Osteocyte (in vitro differentiated cells): ENCODE measurements around the gene NRXN3. TPM values are rescaled to one million over a fixed set of nuclear protein-coding genes. Genes with fewer than 3 reads are reported as not detected.

Experiments used
- DNase-seq: peaks from one replicate; pipeline ENCODE4 v3.0.0; 2021; ENCODE audit warnings: mixed read lengths; ENCODE audit not compliant: unreplicated experiment; ENCODE audit errors: extremely low spot score
- H3K27ac Mint-ChIP-seq: one replicate; pipeline ENCODE4 v1.8.0; 2021; ENCODE audit warnings: mild to moderate bottlenecking, mixed read lengths; ENCODE audit not compliant: unreplicated experiment
- H3K27me3 Mint-ChIP-seq: one replicate; pipeline ENCODE4 v1.8.0; 2021; ENCODE audit warnings: mixed read lengths; ENCODE audit not compliant: unreplicated experiment
- H3K36me3 Mint-ChIP-seq: one replicate; pipeline ENCODE4 v1.8.0; 2021; ENCODE audit warnings: mixed read lengths; ENCODE audit not compliant: unreplicated experiment
- H3K4me1 Mint-ChIP-seq: one replicate; pipeline ENCODE4 v1.8.0; 2021; ENCODE audit warnings: mixed read lengths; ENCODE audit not compliant: unreplicated experiment
- H3K4me3 Mint-ChIP-seq: one replicate; pipeline ENCODE4 v1.8.0; 2021; ENCODE audit warnings: mild to moderate bottlenecking, moderate library complexity, mixed read lengths; ENCODE audit not compliant: unreplicated experiment
- H3K9me3 Mint-ChIP-seq: one replicate; pipeline ENCODE4 v1.8.0; 2021; ENCODE audit warnings: mixed read lengths; ENCODE audit not compliant: unreplicated experiment
- total RNA-seq: library from RNA; stranded (reverse); gene quantifications from 2 replicates; pipeline ENCODE4 v1.2.1, GENCODE V29; 2021
- TF ChIP-seq, protein P1 (sequence below): fragments of 200-600 bp; sonication (generic); IDR thresholded peaks from 2 replicates; pipeline ENCODE4 v1.5.0; 2021; ENCODE audit warnings: antibody characterized with exemption, mild to moderate bottlenecking, moderate library complexity

NRXN3 gene
- total RNA-seq, 1 donor from 2014 or later: 26.5 TPM

DNA sequence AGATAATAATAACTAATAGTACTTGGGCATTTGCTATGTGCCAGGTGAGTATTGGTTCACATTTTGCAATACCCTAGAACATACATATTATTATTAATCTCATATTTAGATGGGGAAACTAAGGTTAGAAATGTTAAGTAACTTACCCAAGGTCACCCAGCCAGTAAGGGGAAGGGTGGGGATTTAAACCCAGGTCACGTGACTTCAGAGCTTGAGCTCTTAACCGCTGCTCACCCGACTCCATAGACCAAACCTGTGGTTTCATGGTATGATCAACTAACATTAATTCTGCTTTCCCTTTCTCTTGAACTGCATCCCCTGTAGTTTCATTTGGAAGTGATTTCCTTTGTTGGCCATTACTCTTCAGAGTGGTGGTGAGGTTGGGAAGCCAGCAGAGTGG, 242.3 kb downstream of the NRXN3 start:
- DNase-seq: no peak
- no peaks in the 10 kb centered on the region for H3K4me1 Mint-ChIP-seq
- H3K4me3 Mint-ChIP-seq: no peak overlapping the region
- TF ChIP-seq, protein P1, sequence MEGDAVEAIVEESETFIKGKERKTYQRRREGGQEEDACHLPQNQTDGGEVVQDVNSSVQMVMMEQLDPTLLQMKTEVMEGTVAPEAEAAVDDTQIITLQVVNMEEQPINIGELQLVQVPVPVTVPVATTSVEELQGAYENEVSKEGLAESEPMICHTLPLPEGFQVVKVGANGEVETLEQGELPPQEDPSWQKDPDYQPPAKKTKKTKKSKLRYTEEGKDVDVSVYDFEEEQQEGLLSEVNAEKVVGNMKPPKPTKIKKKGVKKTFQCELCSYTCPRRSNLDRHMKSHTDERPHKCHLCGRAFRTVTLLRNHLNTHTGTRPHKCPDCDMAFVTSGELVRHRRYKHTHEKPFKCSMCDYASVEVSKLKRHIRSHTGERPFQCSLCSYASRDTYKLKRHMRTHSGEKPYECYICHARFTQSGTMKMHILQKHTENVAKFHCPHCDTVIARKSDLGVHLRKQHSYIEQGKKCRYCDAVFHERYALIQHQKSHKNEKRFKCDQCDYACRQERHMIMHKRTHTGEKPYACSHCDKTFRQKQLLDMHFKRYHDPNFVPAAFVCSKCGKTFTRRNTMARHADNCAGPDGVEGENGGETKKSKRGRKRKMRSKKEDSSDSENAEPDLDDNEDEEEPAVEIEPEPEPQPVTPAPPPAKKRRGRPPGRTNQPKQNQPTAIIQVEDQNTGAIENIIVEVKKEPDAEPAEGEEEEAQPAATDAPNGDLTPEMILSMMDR: no peak
- H3K27me3 Mint-ChIP-seq: no peaks in the 10 kb centered on the region
- H3K9me3 Mint-ChIP-seq: peaks cover 30% of the 10 kb centered on the region
- H3K36me3 Mint-ChIP-seq: no peaks in the 10 kb centered on the region
- H3K27ac Mint-ChIP-seq: no peak overlapping the region

DNA sequence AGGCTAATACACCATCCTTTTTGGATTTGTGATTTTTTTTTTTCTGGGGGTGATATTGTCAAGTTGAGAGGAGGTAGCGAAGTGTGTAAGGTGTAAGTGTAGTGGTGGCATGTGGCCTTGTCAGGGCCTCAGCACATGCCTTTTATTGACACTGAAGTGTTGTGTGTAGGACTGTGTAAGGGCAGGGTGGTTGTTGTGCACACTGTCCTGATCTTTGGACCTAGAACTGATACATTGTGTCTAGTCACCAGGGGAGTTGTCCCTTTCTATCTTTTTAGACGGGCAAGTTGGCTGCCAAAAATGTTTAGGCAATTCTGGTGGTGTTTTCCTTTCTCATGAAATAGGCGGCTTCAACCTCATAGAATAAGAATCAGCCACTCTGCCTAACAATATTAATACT, 244.0 kb downstream of the NRXN3 start:
- Mint-ChIP-seq H3K36me3 (no peaks in the 10 kb centered on the region), H3K4me1 (no peaks in the 10 kb centered on the region), H3K27me3 (no peaks in the 10 kb centered on the region), H3K27ac (no peak overlapping the region), H3K9me3 (peaks cover 30% of the 10 kb centered on the region), H3K4me3 (no peak overlapping the region)
- DNase-seq: no peak
- TF ChIP-seq, protein P1: no peak

DNA sequence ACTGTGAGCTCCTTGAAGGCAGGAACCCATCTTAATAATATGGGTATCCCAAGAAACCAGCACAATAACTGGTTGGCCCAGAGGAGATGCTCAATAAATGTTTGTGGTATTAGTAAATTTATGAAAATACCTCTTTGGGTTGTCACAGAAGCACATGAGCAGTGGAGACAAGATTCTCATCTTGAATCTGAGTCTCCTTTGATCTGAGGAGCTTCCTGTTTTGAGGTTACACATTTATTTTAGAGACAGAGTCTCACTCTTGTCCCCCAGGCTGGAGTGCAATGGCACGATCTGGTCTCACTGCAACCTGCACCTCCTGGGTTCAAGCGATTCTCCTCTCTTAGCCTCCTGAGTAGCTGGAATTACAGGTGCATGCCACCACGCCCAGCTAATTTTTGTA, 247.4 kb downstream of the NRXN3 start:
- H3K4me1 Mint-ChIP-seq: no peaks in the 10 kb centered on the region
- no peak overlapping the region for H3K27ac Mint-ChIP-seq
- TF ChIP-seq, protein P1: no peak
- H3K9me3 Mint-ChIP-seq: peaks cover 26% of the 10 kb centered on the region
- DNase-seq: no peak
- no peaks in the 10 kb centered on the region for H3K36me3 Mint-ChIP-seq
- H3K27me3 Mint-ChIP-seq: no peaks in the 10 kb centered on the region
- no peak overlapping the region for H3K4me3 Mint-ChIP-seq

DNA sequence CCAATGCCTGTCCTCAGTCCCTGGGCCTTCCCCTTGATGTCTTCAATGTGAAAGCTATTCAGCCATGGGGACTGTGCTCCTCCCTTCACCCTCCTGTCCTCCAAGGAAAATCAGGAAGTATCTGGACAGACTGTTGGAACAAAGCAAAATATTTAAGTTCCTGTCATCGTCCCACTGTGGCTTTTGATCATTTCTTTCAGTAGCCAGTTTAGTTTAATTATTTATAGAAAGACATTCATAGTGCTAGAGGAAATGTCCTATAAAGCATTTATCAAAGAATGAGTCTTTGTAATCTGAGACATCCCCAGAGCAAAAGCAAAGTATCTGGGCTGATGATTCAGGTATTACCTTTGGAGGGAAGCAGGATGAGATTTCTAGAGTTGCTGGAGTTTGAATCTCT, 254.1 kb downstream of the NRXN3 start:
- DNase-seq: no peak
- H3K4me3 Mint-ChIP-seq: no peak overlapping the region
- no peaks in the 10 kb centered on the region for H3K36me3 Mint-ChIP-seq
- no peaks in the 10 kb centered on the region for H3K4me1 Mint-ChIP-seq
- H3K9me3 Mint-ChIP-seq: no peaks in the 10 kb centered on the region
- no peaks in the 10 kb centered on the region for H3K27me3 Mint-ChIP-seq
- H3K27ac Mint-ChIP-seq: no peak overlapping the region
- TF ChIP-seq, protein P1: no peak

DNA sequence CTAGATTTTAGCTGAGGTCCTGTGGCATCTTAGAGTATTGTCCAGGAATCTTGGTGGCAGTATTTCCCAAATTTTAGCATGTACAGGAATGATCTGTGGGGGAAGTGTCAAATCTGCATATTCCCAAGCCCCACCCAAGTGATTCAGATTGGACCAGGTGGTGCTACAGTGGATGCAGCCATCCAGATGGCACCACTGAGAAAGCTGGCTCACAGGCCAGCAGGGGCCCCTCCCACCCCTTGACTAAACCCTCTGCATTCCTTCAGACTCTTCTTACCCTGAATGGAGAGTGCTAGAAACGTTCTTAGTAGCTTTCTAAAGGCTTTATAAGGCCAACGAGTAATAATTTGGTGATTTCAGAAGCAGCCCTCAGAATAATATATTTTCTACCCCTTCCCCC, 255.2 kb downstream of the NRXN3 start:
- H3K27me3 Mint-ChIP-seq: no peaks in the 10 kb centered on the region
- DNase-seq: no peak
- H3K27ac Mint-ChIP-seq: no peak overlapping the region
- TF ChIP-seq, protein P1: no peak
- H3K4me1 Mint-ChIP-seq: no peaks in the 10 kb centered on the region
- no peak overlapping the region for H3K4me3 Mint-ChIP-seq
- no peaks in the 10 kb centered on the region for H3K9me3 Mint-ChIP-seq
- no peaks in the 10 kb centered on the region for H3K36me3 Mint-ChIP-seq
